ENCODE measurements around the gene CCDC180.

CCDC180 gene

DNA sequence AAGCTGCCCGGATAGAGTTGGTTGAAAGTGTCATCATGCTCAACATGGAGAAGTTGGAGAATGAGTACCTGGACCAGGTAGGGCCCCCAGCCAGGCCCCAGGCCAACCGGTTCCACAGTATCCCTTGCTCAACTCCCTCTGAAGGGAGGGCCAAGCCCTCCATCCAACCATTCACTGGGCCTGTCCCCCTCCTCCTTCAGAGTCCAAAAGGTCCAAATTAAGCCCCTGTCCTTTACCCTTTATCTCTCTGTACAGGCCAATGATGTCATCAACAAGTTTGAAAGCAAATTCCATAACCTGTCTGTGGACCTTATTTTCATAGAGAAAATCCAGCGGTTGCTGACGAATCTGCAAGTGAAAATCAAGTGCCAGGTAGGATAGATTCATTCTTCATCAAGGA, 47.2 kb downstream of the CCDC180 start:
- DNase-seq (ENCODE audit: low read depth in 1 of 2, low spot score in 1 of 2): no peak
- Histone ChIP-seq H3K4me3 (replicated peaks; ENCODE audit: insufficient read depth, low read length) (no peak overlapping the region), H3K27me3 (ENCODE audit: insufficient read depth, poor library complexity, severe bottlenecking) (no peaks in the 10 kb centered on the region), H3K27ac (replicated peaks) (no peak overlapping the region)
- TF ChIP-seq, protein P1, sequence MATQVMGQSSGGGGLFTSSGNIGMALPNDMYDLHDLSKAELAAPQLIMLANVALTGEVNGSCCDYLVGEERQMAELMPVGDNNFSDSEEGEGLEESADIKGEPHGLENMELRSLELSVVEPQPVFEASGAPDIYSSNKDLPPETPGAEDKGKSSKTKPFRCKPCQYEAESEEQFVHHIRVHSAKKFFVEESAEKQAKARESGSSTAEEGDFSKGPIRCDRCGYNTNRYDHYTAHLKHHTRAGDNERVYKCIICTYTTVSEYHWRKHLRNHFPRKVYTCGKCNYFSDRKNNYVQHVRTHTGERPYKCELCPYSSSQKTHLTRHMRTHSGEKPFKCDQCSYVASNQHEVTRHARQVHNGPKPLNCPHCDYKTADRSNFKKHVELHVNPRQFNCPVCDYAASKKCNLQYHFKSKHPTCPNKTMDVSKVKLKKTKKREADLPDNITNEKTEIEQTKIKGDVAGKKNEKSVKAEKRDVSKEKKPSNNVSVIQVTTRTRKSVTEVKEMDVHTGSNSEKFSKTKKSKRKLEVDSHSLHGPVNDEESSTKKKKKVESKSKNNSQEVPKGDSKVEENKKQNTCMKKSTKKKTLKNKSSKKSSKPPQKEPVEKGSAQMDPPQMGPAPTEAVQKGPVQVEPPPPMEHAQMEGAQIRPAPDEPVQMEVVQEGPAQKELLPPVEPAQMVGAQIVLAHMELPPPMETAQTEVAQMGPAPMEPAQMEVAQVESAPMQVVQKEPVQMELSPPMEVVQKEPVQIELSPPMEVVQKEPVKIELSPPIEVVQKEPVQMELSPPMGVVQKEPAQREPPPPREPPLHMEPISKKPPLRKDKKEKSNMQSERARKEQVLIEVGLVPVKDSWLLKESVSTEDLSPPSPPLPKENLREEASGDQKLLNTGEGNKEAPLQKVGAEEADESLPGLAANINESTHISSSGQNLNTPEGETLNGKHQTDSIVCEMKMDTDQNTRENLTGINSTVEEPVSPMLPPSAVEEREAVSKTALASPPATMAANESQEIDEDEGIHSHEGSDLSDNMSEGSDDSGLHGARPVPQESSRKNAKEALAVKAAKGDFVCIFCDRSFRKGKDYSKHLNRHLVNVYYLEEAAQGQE (IDR thresholded peaks at IDR 0.05; ENCODE audit: insufficient replicate concordance, low read depth): no peak
- TF ChIP-seq SPI1 (IDR thresholded peaks at IDR 0.05; ENCODE audit: borderline replicate concordance, low read depth): no peak
- TF ChIP-seq, protein P2, sequence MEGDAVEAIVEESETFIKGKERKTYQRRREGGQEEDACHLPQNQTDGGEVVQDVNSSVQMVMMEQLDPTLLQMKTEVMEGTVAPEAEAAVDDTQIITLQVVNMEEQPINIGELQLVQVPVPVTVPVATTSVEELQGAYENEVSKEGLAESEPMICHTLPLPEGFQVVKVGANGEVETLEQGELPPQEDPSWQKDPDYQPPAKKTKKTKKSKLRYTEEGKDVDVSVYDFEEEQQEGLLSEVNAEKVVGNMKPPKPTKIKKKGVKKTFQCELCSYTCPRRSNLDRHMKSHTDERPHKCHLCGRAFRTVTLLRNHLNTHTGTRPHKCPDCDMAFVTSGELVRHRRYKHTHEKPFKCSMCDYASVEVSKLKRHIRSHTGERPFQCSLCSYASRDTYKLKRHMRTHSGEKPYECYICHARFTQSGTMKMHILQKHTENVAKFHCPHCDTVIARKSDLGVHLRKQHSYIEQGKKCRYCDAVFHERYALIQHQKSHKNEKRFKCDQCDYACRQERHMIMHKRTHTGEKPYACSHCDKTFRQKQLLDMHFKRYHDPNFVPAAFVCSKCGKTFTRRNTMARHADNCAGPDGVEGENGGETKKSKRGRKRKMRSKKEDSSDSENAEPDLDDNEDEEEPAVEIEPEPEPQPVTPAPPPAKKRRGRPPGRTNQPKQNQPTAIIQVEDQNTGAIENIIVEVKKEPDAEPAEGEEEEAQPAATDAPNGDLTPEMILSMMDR (IDR thresholded peaks at IDR 0.05; ENCODE audit: insufficient read depth, low read length): no peak
- no peak for TF ChIP-seq POLR2AphosphoS5 (IDR thresholded peaks at IDR 0.05; ENCODE audit: low read depth)
- TF ChIP-seq GABPA (IDR thresholded peaks at IDR 0.05; ENCODE audit: low read depth): no peak

DNA sequence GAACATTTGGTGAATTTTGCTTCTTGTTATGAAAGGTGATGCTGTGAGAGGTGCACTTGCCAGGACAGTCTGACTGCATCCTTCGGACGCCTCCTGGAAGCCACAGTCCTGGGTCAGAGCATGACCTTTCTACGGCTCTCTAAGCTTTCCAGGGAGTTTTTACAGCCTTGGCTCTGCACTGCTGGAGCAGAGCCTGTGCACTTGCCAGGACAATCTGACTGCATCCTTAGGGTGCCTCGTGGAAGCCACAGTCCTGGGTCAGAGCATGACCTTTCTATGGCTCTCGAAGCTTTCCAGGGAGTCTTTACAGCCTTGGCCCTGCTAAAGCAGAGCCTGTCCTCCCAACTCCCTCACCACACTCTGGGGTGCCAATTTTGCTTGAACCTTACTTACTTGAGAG, 49.6 kb downstream of the CCDC180 start:
- H3K4me3 ChIP-seq (replicated peaks; ENCODE audit: insufficient read depth, low read length): no peak overlapping the region
- TF ChIP-seq GABPA (IDR thresholded peaks at IDR 0.05; ENCODE audit: low read depth) (no peak), POLR2AphosphoS5 (IDR thresholded peaks at IDR 0.05; ENCODE audit: low read depth) (no peak), SPI1 (IDR thresholded peaks at IDR 0.05; ENCODE audit: borderline replicate concordance, low read depth) (no peak)
- TF ChIP-seq, protein P2 (IDR thresholded peaks at IDR 0.05; ENCODE audit: insufficient read depth, low read length): no peak
- TF ChIP-seq, protein P1 (IDR thresholded peaks at IDR 0.05; ENCODE audit: insufficient replicate concordance, low read depth): no peak
- H3K27me3 ChIP-seq (ENCODE audit: insufficient read depth, poor library complexity, severe bottlenecking): no peaks in the 10 kb centered on the region
- DNase-seq (ENCODE audit: low read depth in 1 of 2, low spot score in 1 of 2): no peak
- H3K27ac ChIP-seq (replicated peaks): no peak overlapping the region
